OCI-LY1 (cell line): ENCODE data around the gene ZBTB17.

ENCODE experiments used
- H2AFZ ChIP-seq: fragments of 200-600 bp; sonication (generic), shearing (Covaris generic); 2 replicates; pipeline ENCODE4 v1.6.0; 2014; ENCODE audit warnings: antibody characterized with exemption, mild to moderate bottlenecking, low read length
- H3F3A ChIP-seq: fragments of 200-600 bp; sonication (generic), shearing (Covaris generic); 2 replicates; pipeline ENCODE4 v1.6.0; 2014; ENCODE audit warnings: mild to moderate bottlenecking, antibody characterized with exemption, low read length, moderate library complexity; ENCODE audit not compliant: insufficient read depth
- H3K27ac ChIP-seq: fragments of 200-600 bp; sonication (generic); 2 replicates; pipeline ENCODE4 v1.5.1; 2014; ENCODE audit warnings: low read length, mixed run types, mild to moderate bottlenecking, low read depth; ENCODE audit not compliant: poor library complexity, severe bottlenecking
- H3K27me3 ChIP-seq: fragments of 200-600 bp; sonication (generic); 2 replicates; pipeline ENCODE4 v1.6.0; 2014; ENCODE audit warnings: antibody characterized with exemption, mild to moderate bottlenecking, low read length, moderate library complexity; ENCODE audit not compliant: insufficient read depth
- H3K36me3 ChIP-seq: fragments of 200-600 bp; sonication (generic); 2 replicates; pipeline ENCODE4 v1.6.1; 2014; ENCODE audit warnings: mild to moderate bottlenecking, antibody characterized with exemption, low read length, moderate library complexity, mixed read lengths; ENCODE audit not compliant: insufficient read depth
- H3K4me1 ChIP-seq: fragments of 200-600 bp; sonication (generic); 2 replicates; pipeline ENCODE4 v1.5.1; 2014; ENCODE audit warnings: mild to moderate bottlenecking, low read length, moderate library complexity; ENCODE audit not compliant: insufficient read depth, severe bottlenecking
- H3K4me2 ChIP-seq: fragments of 200-600 bp; sonication (generic), shearing (Covaris generic); 2 replicates; pipeline ENCODE4 v1.6.1; 2014; ENCODE audit warnings: low read length
- H3K4me3 ChIP-seq: fragments of 200-600 bp; sonication (generic); 2 replicates; pipeline ENCODE4 v1.5.1; 2014; ENCODE audit warnings: low read length, low read depth, mild to moderate bottlenecking, mixed read lengths; ENCODE audit not compliant: poor library complexity, severe bottlenecking
- H3K79me2 ChIP-seq: fragments of 200-600 bp; shearing (Covaris generic); 2 replicates; pipeline ENCODE4 v1.6.1; 2016; ENCODE audit warnings: mixed run types, low read length, mixed read lengths; ENCODE audit not compliant: insufficient read depth
- H3K9ac ChIP-seq: fragments of 200-600 bp; sonication (generic), shearing (Covaris generic); 2 replicates; pipeline ENCODE4 v1.6.1; 2014; ENCODE audit warnings: mild to moderate bottlenecking, low read length, mixed read lengths
- H3K9me2 ChIP-seq: fragments of 200-600 bp; sonication (generic), shearing (Covaris generic); 2 replicates; pipeline ENCODE4 v1.6.1; 2014; ENCODE audit warnings: low read depth, mild to moderate bottlenecking, low read length, mixed read lengths
- H3K9me3 ChIP-seq: fragments of 200-600 bp; shearing (Covaris generic); 2 replicates; pipeline ENCODE4 v1.6.1; 2014; ENCODE audit warnings: low read length, mixed read lengths
- H4K20me1 ChIP-seq: fragments of 200-600 bp; sonication (generic), shearing (Covaris generic); 2 replicates; pipeline ENCODE4 v1.6.0; 2016; ENCODE audit warnings: mild to moderate bottlenecking, low read length; ENCODE audit not compliant: insufficient read depth
- CTCF ChIP-seq: fragments of 200-600 bp; sonication (generic), shearing (Covaris generic); IDR thresholded peaks from 2 replicates; pipeline ENCODE4 v1.5.1; 2017; ENCODE audit warnings: mild to moderate bottlenecking, antibody characterized with exemption, low read length, moderate library complexity, mixed read lengths
- EZH2 ChIP-seq: fragments of 200-600 bp; sonication (generic), shearing (Covaris generic); IDR thresholded peaks from 2 replicates; pipeline ENCODE4 v1.8.0; 2017; ENCODE audit warnings: borderline replicate concordance, mixed run types, mild to moderate bottlenecking, antibody characterized with exemption, low read length, moderate library complexity, mixed read lengths

ZBTB17 gene

GRCh38 chr1:15936025-15936424 lies 39.9 kb downstream of the ZBTB17 start:
- Histone ChIP-seq H3K4me2 (no peak overlapping the region), H3K9me2 (no peaks in the 10 kb centered on the region), H3K9me3 (no peaks in the 10 kb centered on the region), H3K27me3 (no peaks in the 10 kb centered on the region), H3K79me2 (no peaks in the 10 kb centered on the region), H3K4me3 (no peak overlapping the region), H4K20me1 (no peaks in the 10 kb centered on the region), H3K27ac (no peak overlapping the region), H3K36me3 (peaks cover 97% of the 10 kb centered on the region), H3K9ac (no peak overlapping the region), H3K4me1 (peaks cover 9% of the 10 kb centered on the region), H3F3A (no peaks in the 10 kb centered on the region), H2AFZ (no peak overlapping the region)
- no peak for TF ChIP-seq EZH2
- TF ChIP-seq CTCF, result no peak

GRCh38 chr1:15935056-15935950 lies 40.6 kb downstream of the ZBTB17 start:
- peaks cover 97% of the 10 kb centered on the region for H3K36me3 ChIP-seq
- H3K4me2 ChIP-seq, result no peak overlapping the region
- no peaks in the 10 kb centered on the region for H3K27me3 ChIP-seq
- H3F3A ChIP-seq, result no peaks in the 10 kb centered on the region
- no peak overlapping the region for H3K9ac ChIP-seq
- H3K9me3 ChIP-seq, result no peaks in the 10 kb centered on the region
- TF ChIP-seq CTCF (no peak), EZH2 (no peak)
- no peak overlapping the region for H3K4me3 ChIP-seq
- H3K9me2 ChIP-seq, result no peaks in the 10 kb centered on the region
- H3K4me1 ChIP-seq, result peaks cover 9% of the 10 kb centered on the region
- H2AFZ ChIP-seq, result no peak overlapping the region
- no peaks in the 10 kb centered on the region for H4K20me1 ChIP-seq
- H3K27ac ChIP-seq, result no peak overlapping the region
- no peaks in the 10 kb centered on the region for H3K79me2 ChIP-seq

- H4K20me1 ChIP-seq, result no peaks in the 10 kb centered on the region
Measured at GRCh38 chr1:15934211-15935055, 41.5 kb downstream of the ZBTB17 start.

More at GRCh38 chr1:15934211-15935055, 41.5 kb downstream of the ZBTB17 start:
- H3K4me2 ChIP-seq, result no peak overlapping the region
- no peak overlapping the region for H3K27ac ChIP-seq
- H3K27me3 ChIP-seq, result no peaks in the 10 kb centered on the region
- H3K9me3 ChIP-seq, result no peaks in the 10 kb centered on the region
- no peak overlapping the region for H2AFZ ChIP-seq
- no peak overlapping the region for H3K4me3 ChIP-seq
- no peaks in the 10 kb centered on the region for H3K79me2 ChIP-seq
- no peak overlapping the region for H3K9ac ChIP-seq
- peaks cover 99% of the 10 kb centered on the region for H3K36me3 ChIP-seq
- no peak for TF ChIP-seq EZH2
- no peak for TF ChIP-seq CTCF
- H3K4me1 ChIP-seq, result peaks cover 9% of the 10 kb centered on the region
- no peaks in the 10 kb centered on the region for H3F3A ChIP-seq
- H3K9me2 ChIP-seq, result no peaks in the 10 kb centered on the region
